K562 (cell line): Measurements from ENCODE around the gene ZFR2. TPM values are rescaled to one million over a fixed set of nuclear protein-coding genes. Genes with fewer than 3 reads are reported as not detected.

Source experiments
- ATAC-seq: fragments of 200-7000 bp; cut with Tn5 transposase; 3 replicates; pipeline ENCODE4 v1.9.1; 2020; ENCODE audit warnings: moderate library complexity
- BruUV-seq: library from RNA; stranded (reverse); fragments of 400-500 nt; replicated peaks from 2 replicates; lab custom pipeline; 2021; lab: Mats Ljungman, UMichigan
- CTCF ChIA-PET: fragments of 300-600 bp; formaldehyde crosslinking; extraction: SDS; loops from one replicate; lab custom pipeline; 2021; ENCODE audit warnings: low intra/inter-chr PET ratio; lab: Yijun Ruan, JAX
- POLR2A ChIA-PET: fragments of 300-600, 350-650 bp; sonication (Branson Sonifier 250); formaldehyde crosslinking; extraction: SDS; loops from one replicate; lab custom pipeline; 2021; ENCODE audit warnings: antibody characterized with exemption, inconsistent platforms; lab: Yijun Ruan, JAX
- DNase-seq, 4 experiments: peaks; one replicate each; pipeline versions ENCODE4 v3.0.0 to v3.0.0-alpha.2; 2011 to 2018; ENCODE audit warnings: low spot score in 3 of 4, mixed read lengths in 3 of 4; ENCODE audit errors: extremely low read depth in 1 of 4
- FAIRE-seq: peaks from 2 replicates; lab custom pipeline; 2011; peaks lifted over from hg19 to GRCh38; lab: Jason Lieb, UNC
- H2AFZ ChIP-seq: 2 replicates; pipeline ENCODE4 v1.6.0; 2011; ENCODE audit warnings: low read depth, low read length, control low read depth, inconsistent platforms
- H3K27ac ChIP-seq: fragments of 200-600 bp; 3 replicates; pipeline ENCODE4 v1.8.0; 2011; ENCODE audit warnings: low read depth, mild to moderate bottlenecking, control low read depth, inconsistent platforms, low read length, moderate library complexity, mixed read lengths; ENCODE audit errors: extremely low read depth
- H3K27me3 ChIP-seq, 2 experiments: fragments of 300-600 bp in 1 of 2; 2 replicates in 1 of 2; 3 replicates in 1 of 2; pipeline versions ENCODE4 v1.6.0 to v1.8.0; 2011; ENCODE audit warnings: inconsistent platforms in 2 of 2, low read length in 2 of 2, mild to moderate bottlenecking in 1 of 2, mixed read lengths in 1 of 2, moderate library complexity in 1 of 2; ENCODE audit not compliant: control insufficient read depth in 2 of 2, insufficient read depth in 2 of 2
- H3K36me3 ChIP-seq: fragments of 300-600 bp; 3 replicates; pipeline ENCODE4 v1.8.0; 2011; ENCODE audit warnings: mild to moderate bottlenecking, low read length, inconsistent platforms; ENCODE audit not compliant: control insufficient read depth, insufficient read depth
- H3K4me1 ChIP-seq, 2 experiments: fragments of 200-600 bp in 1 of 2; replicated peaks in 1 of 2; 2 replicates in 1 of 2; 3 replicates in 1 of 2; pipeline versions ENCODE4 v1.5.1 to v1.8.0; 2011; ENCODE audit warnings: inconsistent platforms in 2 of 2, low read length in 2 of 2, mild to moderate bottlenecking in 1 of 2, mixed read lengths in 1 of 2, moderate library complexity in 1 of 2; ENCODE audit not compliant: control insufficient read depth in 2 of 2, insufficient read depth in 2 of 2
- H3K4me2 ChIP-seq: 2 replicates; pipeline ENCODE4 v1.6.1; 2011; ENCODE audit warnings: low read length, control low read depth, inconsistent platforms, mixed read lengths; ENCODE audit not compliant: insufficient read depth
- H3K4me3 ChIP-seq: fragments of 200-600 bp; sonication (generic), shearing (Covaris generic); 2 replicates; pipeline ENCODE4 v1.5.1; 2016; ENCODE audit warnings: control low read depth, inconsistent platforms
- H3K79me2 ChIP-seq: fragments of 200-600 bp; 3 replicates; pipeline ENCODE4 v1.8.0; 2011; ENCODE audit warnings: low read length, inconsistent platforms; ENCODE audit not compliant: control insufficient read depth, insufficient read depth
- H3K9ac ChIP-seq, 2 experiments: 2 replicates each; pipeline versions ENCODE4 v1.6.0 to v1.6.1; 2011; ENCODE audit warnings: low read depth in 2 of 2, low read length in 2 of 2, control low read depth in 1 of 2, inconsistent platforms in 1 of 2, mild to moderate bottlenecking in 1 of 2, mixed read lengths in 1 of 2; ENCODE audit not compliant: insufficient read depth in 1 of 2
- H3K9me1 ChIP-seq: one replicate; pipeline ENCODE4 v1.6.0; 2011; ENCODE audit warnings: inconsistent platforms, mild to moderate bottlenecking, low read length, moderate library complexity; ENCODE audit not compliant: control insufficient read depth, insufficient read depth
- H3K9me3 ChIP-seq: replicated peaks from 2 replicates; pipeline ENCODE4 v1.5.1; 2011; ENCODE audit warnings: low read depth, low read length, inconsistent platforms; ENCODE audit not compliant: control insufficient read depth, insufficient read depth
- H4K20me1 ChIP-seq: replicated peaks from 2 replicates; pipeline ENCODE4 v1.6.1; 2011; ENCODE audit warnings: low read length, inconsistent platforms, mixed read lengths; ENCODE audit not compliant: control insufficient read depth, insufficient read depth
- ADNP ChIP-seq: fragments of 200-800 bp; sonication (Bioruptor generic); IDR thresholded peaks from 2 replicates; pipeline ENCODE4 v1.6.1; 2016; ENCODE audit warnings: missing genetic modification characterization, missing compliant biosample characterization
- CBX1 ChIP-seq: sonication (generic); IDR thresholded peaks from 2 replicates; pipeline ENCODE4 v1.6.1; 2016; ENCODE audit warnings: antibody characterized with exemption, low read depth, mild to moderate bottlenecking
- FOXA1 ChIP-seq: fragments of 450-650 bp; IDR thresholded peaks from 2 replicates; pipeline ENCODE4 v1.6.1; 2016; ENCODE audit warnings: mild to moderate bottlenecking, borderline replicate concordance
- FOXK2 ChIP-seq, 2 experiments: fragments of 450-650 bp; IDR thresholded peaks in 1 of 2; conservative IDR thresholded peaks in 1 of 2; 2 replicates each; pipeline ENCODE4 v1.6.1; 2016; ENCODE audit warnings: low read depth in 2 of 2, mild to moderate bottlenecking in 1 of 2
- IRF2 ChIP-seq: sonication (generic); formaldehyde crosslinking; IDR thresholded peaks from 2 replicates; pipeline ENCODE4 v1.8.1; 2022; ENCODE audit warnings: mild to moderate bottlenecking, missing genetic modification reagents
- SNRNP70 ChIP-seq: fragments of 200-400 bp; formaldehyde crosslinking; optimal IDR thresholded peaks from 2 replicates; pipeline ENCODE3; 2017; ENCODE audit warnings: low read depth, low read length
- TGIF2 ChIP-seq: sonication (generic); formaldehyde crosslinking; IDR thresholded peaks from 2 replicates; pipeline ENCODE4 v1.8.1; 2022; ENCODE audit warnings: mild to moderate bottlenecking, missing genetic modification reagents, moderate library complexity
- ZNF212 ChIP-seq: fragments of 450-650 bp; formaldehyde crosslinking; IDR thresholded peaks from 2 replicates; pipeline ENCODE4 v1.4.0; 2020; ENCODE audit warnings: mild to moderate bottlenecking
- ZNF263 ChIP-seq: sonication (generic); formaldehyde crosslinking; IDR thresholded peaks from 2 replicates; pipeline ENCODE4 v1.8.0; 2022; ENCODE audit warnings: mild to moderate bottlenecking, missing genetic modification reagents, borderline replicate concordance
- ZNF445 ChIP-seq: fragments of 250-450 bp; sonication (Bioruptor Pico); IDR thresholded peaks from 2 replicates; pipeline ENCODE4 v1.4.0; 2020; ENCODE audit warnings: low read depth, mild to moderate bottlenecking, moderate library complexity
- WGBS: fragments of 100-300 bp; shearing (Covaris generic); methylation state at CpG from one replicate; pipeline ENCODE4 v1.1.6; 2016; ENCODE audit warnings: low coverage, mixed read lengths; ENCODE audit not compliant: insufficient coverage; ENCODE audit errors: missing lambda C conversion rate; 5-methylcytosine and 5-hydroxymethylcytosine counted together
- in situ Hi-C: fragments of 300-500 bp; cut with MboI; formaldehyde crosslinking; loops from 4 replicates; pipeline ENCODE4 v1.15.0; 2018; ENCODE audit warnings: inconsistent platforms, mixed read lengths
- intact Hi-C: fragments of 100-400 bp; cut with micrococcal nuclease; formaldehyde crosslinking; loops from 2 replicates; pipeline ENCODE4 v1.14.2; 2022
- polyA plus RNA-seq, 8 experiments: library from polyadenylated mRNA; depleted of rRNA in 4 of 8; stranded (reverse) in 5 of 8; unstranded in 3 of 8; fragments of >200 nt; fragmentation: Nextera tagmentation in 2 of 8; fragmentation: Illumina TruSeq in 1 of 8; extraction: Ambion mirVana in 2 of 8; extraction: Trizol in 1 of 8; gene quantifications; 2 replicates each; pipeline versions ENCODE4 v1.2.1 to v1.2.3, GENCODE V29; 2011 to 2014; ENCODE audit warnings: inconsistent platforms in 1 of 8, missing spikeins in 1 of 8
- total RNA-seq, 7 experiments: library from RNA; depleted of rRNA in 6 of 7; stranded (reverse); fragments of >200 nt in 6 of 7; fragmentation: Illumina TruSeq in 2 of 7; extraction: Trizol in 2 of 7; gene quantifications; 2 replicates each; pipeline versions ENCODE4 v1.2.1 to v1.2.3, GENCODE V29; 2011 to 2021; ENCODE audit warnings: low replicate concordance in 1 of 7
- TF ChIP-seq, protein P1 (sequence below): IDR thresholded peaks from 2 replicates; pipeline ENCODE4 v1.6.1; 2016; ENCODE audit warnings: missing genetic modification characterization, missing compliant biosample characterization

The ZFR2 gene
- total and polyA plus RNA-seq, 9 of the 15 experiments (the other 6 are each of a cell fraction or from before 2014, with no cell fraction given) = 0.03 to 0.59 (median 0.07) TPM; not detected in 6

DNA sequence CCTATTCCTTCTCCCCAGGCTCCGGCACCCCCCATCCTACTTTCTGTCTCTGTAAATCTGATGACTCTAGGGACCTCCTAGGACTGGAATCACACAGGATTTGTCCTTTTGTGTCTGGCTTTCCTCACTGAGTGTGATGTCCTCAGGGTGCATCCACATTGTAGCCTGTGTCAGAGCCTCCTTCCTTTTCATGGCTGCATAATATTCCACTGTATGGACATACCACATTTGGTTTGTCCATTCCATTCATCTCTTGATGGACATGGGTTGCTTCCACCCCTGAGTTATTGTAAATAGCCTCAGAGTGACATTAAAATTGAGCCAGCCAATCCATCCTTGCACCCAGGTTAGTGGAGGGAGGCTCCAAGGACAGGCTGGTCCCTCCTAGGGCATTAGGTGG is 41.3 kb upstream of the ZFR2 start (continued):
- TF ChIP-seq ZNF445 (CRISPR knock-in tag) (no peak), ADNP (tag) (peak; percentile 76), ZNF212 (CRISPR knock-in tag) (no peak), SNRNP70 (no peak), FOXA1 (no peak), CBX1 (peak; percentile 58; the same call in 1 of the 2 replicates)

DNA sequence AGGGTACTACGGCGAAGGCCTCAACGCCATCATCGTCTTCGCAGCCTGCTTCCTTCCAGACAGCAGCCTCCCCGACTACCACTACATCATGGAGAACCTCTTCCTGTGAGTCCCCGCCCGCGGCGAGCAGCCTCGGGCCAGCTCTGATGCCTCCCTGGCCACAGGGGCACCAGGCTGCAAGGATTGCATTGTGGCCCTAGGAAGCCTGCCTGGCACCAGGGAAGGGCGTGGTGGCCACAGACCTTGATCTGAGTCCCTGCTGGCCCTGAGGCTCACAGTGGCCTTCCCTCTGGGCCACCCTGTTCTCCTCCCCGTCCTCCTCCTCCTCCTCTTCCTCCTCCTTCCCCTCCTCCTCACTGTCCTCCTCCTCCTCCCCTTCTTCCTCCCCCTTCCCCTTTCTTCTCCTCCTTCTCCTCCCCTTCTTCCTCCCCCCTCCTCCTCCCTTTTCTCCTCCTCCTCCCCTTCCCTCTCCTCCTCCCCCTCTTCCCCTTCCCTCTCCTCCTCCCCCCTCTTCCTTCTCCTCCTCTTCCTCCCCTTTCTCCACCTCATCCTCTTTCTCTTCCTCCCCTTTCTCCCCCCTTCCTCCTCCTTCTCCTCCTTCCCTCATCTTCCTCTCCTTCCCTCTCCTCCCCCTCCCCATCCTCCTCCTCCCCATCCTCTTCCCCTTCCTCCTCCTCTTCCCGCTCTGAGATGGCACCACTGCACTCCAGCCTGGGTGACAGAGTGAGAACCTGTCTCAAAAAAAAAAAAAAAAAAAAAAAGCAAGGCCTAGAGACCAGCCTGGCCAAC is 39.6 kb upstream of the ZFR2 start:
- H3K27ac ChIP-seq = no peak overlapping the region
- no peak for DNase-seq
- peaks cover 19 to 30% of the 10 kb centered on the region in 2 experiments; a peak in 4 of 5 replicates for H3K27me3 ChIP-seq
- ATAC-seq = peak; percentile 49
- no peak overlapping the region for H3K4me3 ChIP-seq
- H3K4me2 ChIP-seq = no peak overlapping the region
- peaks cover 6% of the 10 kb centered on the region for H3K9me3 ChIP-seq
- BruUV-seq = no TSS peak
- H3K9ac ChIP-seq = peak overlapping the region in 1 of 2 experiments; percentile 10; a peak in 1 of 4 replicates
- intact Hi-C loops = no loop called here
- 21% methylated on average over 7 of the region's 14 CpGs for WGBS
- H4K20me1 ChIP-seq = no peaks in the 10 kb centered on the region
- no peaks in the 10 kb centered on the region for H3K9me1 ChIP-seq
- no peak overlapping the region for H2AFZ ChIP-seq
- FAIRE-seq = no peak
- ChIA-PET POLR2A (no interaction called here), CTCF (no interaction called here)
- H3K79me2 ChIP-seq = no peaks in the 10 kb centered on the region
- H3K36me3 ChIP-seq = no peaks in the 10 kb centered on the region
- H3K4me1 ChIP-seq = peaks cover 0 to 16% of the 10 kb centered on the region in 2 experiments; a peak in 2 of 5 replicates
- in situ Hi-C loops = no loop called here
- no peak for TF ChIP-seq TGIF2 (CRISPR knock-in tag)
- TF ChIP-seq, protein P1, sequence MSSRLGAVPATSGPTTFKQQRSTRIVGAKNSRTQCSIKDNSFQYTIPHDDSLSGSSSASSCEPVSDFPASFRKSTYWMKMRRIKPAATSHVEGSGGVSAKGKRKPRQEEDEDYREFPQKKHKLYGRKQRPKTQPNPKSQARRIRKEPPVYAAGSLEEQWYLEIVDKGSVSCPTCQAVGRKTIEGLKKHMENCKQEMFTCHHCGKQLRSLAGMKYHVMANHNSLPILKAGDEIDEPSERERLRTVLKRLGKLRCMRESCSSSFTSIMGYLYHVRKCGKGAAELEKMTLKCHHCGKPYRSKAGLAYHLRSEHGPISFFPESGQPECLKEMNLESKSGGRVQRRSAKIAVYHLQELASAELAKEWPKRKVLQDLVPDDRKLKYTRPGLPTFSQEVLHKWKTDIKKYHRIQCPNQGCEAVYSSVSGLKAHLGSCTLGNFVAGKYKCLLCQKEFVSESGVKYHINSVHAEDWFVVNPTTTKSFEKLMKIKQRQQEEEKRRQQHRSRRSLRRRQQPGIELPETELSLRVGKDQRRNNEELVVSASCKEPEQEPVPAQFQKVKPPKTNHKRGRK (tag) = peak; percentile 34; the same call in 1 of the 2 replicates
- TF ChIP-seq FOXK2 (conservative IDR thresholded peaks at IDR 0.05 in 1 of 2, IDR thresholded peaks at IDR 0.05 in 1 of 2; ENCODE audit: low read depth in 2 of 2) = no peak
- no peak for TF ChIP-seq IRF2 (CRISPR knock-in tag)
- TF ChIP-seq ZNF263 (CRISPR knock-in tag) = peak; percentile 97
